Heart left ventricle (tissue), 13 donors: ENCODE measurements around the gene HOMER1.

ENCODE experiments used
- CTCF ChIP-seq, 12 donors: fragments of 200-600 bp; sonication (generic) in 4 of 12; IDR thresholded peaks; one replicate each; pipeline versions ENCODE4 v1.5.0 to v1.8.0; 2018 to 2022; ENCODE audit warnings: antibody characterized with exemption in 12 of 12, mild to moderate bottlenecking in 5 of 12
- POLR2A ChIP-seq, 2 donors: fragments of 450-650 bp; IDR thresholded peaks; one replicate each; pipeline ENCODE4 v1.6.1; 2017; ENCODE audit warnings: antibody characterized with exemption in 2 of 2, mild to moderate bottlenecking in 2 of 2, moderate library complexity in 2 of 2
- donor health status: ischemic (EF 13 %, LVEDD 7.1; RV severe dilation, severe dysfunction).
- donor health status: DM: no; HTN: yes; CAD: no.
- donor health status: DM: no; HTN: no; CAD: no.
- donor health status: ischemic (EF 25% LVEDD 6.9; RV normal size, moderate dysfunction).
- donor health status: ischemic (EF 25% LVEDD 5.7; RV mildly dilated, moderate dysfunction).
- donor health status: ischemic (EF 35%, LVEDD 5.7; RV mildly dilated, moderate dysfunction).
- donor health status: nonischemic (EF 11% LVEDD 7.7; RV severe dilation, severe dysfunction).
- donor health status: DM: yes; HTN: yes; CAD: no.
- donor health status: PGD.
- donor health status: ischemic (EF 29% LVEDD 5.4; RV normal size, mild dysfunction).
- donor health status: nonischemic (EF 23%, LVEDD 6.1; RV moderate dilation, normal function).

- no peak for TF ChIP-seq CTCF (IDR thresholded peaks at IDR 0.05)
- no peak for TF ChIP-seq POLR2A (IDR thresholded peaks at IDR 0.05)
Measured at GRCh38 chr5:79486116-79486515, 27.8 kb downstream of the HOMER1 start.
